DND-41 (cell line): Measurements from ENCODE around the gene CDS1.

Experiments
- CTCF ChIP-seq: IDR thresholded peaks from 2 replicates; pipeline ENCODE4 v1.5.1; 2012; ENCODE audit warnings: borderline replicate concordance, low read length, moderate library complexity, mild to moderate bottlenecking; ENCODE audit not compliant: poor library complexity, severe bottlenecking; ENCODE audit errors: extremely low read depth
- EZH2 ChIP-seq: IDR thresholded peaks from 3 replicates; pipeline ENCODE4 v1.6.1; 2012; ENCODE audit warnings: borderline replicate concordance, low read depth, mild to moderate bottlenecking, moderate library complexity, low read length, inconsistent platforms; ENCODE audit not compliant: severe bottlenecking

- TF ChIP-seq CTCF (no peak), EZH2 (no peak)
Measured at GRCh38 chr4:84594724-84595123, 11.8 kb downstream of the CDS1 start.
